ENCODE measurements around the gene STK24.

Gene STK24

DNA sequence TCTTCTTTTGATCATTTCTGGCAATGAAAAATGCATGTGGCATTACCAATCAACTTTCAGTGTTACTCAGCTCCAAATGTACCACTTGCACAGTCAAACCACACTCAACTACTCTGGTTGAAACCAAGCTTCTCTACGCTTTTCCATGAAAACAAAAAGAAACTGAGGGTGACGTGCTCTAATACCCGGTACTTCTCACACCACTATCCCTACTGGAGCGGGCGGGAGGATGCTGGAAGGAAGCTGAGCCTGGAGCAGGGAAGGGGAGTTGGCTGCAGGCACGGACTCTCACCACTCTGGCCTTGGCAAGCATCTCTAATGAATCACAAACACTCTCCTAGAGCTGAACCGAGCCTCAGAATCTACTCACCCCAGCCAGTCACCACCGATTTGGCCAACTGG is 48.2 kb downstream of the STK24 start:
- DNase-seq = no peak

DNA sequence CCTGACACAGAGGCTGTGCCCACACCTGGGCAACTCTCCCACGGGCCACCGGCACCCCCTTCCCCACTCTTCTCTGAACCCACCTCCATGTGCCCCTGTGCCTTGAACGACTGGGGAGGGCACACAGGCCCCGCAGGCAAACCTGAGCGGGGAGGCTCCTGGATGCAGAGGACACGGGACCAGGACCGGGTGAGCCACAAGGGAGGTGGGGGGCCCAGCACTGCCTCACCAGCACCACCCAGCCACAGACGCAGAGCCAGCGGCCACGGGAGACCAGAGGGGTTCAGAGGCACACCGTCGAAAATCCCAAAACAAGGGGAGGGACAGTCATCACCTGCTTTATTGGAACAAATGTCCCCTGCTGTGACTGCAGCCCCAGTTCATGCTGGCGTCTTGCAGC is 49.4 kb downstream of the STK24 start:
- no peak for DNase-seq

DNA sequence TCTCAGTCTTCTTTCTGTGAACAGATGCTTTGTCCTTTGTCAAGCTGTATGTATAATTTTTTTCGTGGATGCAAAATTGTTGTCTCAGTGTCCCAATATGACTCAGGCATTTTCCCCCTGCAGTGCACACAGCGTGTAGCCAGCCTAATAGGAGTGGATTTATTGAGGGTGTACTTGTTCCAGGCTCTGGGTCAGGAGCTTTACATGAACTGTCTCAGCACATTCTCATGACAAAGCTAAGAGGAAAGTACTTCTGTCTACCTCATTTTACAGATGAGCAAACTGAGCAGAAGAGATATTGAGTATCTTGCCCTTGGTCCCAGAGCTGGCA is 50.8 kb downstream of the STK24 start:
- no peak for DNase-seq

DNA sequence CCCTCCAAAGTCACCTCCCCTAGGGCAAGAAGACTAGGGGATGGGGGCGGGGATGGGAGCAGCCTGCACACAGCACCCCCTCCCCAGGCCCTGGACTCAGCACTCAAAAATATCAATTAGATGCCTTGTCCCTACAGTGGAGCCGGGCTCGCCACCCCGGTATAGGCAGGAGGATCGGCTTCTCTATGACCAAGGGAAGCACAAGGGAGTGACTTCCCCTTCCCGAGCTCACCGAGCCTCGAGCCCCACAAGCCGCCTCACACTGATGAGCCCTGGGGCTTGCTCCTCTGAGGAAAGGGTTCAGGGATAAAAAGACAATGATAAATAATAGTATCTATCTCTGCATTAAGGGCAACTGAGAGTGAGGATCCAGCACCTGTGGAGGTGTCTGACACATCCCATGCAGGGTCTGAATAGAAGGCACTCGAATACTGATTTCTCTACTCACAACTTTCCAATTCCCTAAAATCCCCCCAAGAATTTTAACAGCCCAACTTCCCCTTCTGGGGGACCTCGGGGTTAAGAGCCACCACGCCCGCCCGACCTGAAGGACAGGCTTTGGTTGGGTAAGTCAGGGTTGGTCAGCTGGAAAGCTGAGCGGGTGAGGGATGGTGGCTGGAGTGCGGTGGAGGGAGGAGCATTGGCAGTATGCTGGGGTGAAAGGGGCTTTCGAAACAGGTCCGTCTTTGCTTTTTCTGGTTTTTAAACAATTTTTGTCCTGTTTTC is 51.3 kb downstream of the STK24 start:
- no peak for DNase-seq

DNA sequence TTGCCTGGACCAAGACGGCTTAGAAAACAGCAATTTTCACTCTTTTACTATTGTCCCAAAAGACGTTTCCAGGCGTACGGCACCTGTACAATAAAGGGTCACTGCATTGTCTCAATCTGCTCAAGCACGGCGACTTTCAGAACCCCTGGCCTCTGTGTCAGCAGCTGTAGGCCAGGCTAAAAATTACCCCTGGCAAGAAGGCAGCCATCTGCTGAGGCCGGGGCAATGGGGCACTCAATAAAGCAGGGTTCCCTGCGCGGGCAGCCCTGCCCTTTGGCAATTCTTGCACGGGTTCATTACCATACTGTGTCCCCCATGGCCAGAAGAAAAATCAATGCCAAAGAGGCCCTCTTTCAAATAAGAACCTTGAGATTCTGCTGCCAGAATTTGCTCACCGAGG is 52.1 kb downstream of the STK24 start:
- no peak for DNase-seq

DNA sequence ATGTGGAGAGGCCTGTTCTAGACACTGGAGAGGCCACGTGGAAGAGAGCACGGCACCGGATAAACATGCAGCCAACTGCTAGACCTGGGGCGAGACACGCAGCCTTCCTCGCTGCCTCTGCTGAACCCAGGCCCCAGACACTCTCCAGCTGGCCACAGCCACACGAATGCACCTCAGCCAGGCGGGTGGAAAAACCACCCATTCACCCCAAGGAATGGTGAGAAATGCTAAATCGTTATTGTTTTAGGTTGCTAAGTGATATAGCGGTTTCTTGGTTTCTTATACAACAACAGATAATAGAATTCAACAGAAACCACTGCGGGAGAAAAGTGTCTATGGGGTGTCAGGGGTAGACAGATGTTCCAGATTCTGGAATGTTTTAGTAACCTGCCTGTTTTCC is 52.5 kb downstream of the STK24 start:
- no peak for DNase-seq

DNA sequence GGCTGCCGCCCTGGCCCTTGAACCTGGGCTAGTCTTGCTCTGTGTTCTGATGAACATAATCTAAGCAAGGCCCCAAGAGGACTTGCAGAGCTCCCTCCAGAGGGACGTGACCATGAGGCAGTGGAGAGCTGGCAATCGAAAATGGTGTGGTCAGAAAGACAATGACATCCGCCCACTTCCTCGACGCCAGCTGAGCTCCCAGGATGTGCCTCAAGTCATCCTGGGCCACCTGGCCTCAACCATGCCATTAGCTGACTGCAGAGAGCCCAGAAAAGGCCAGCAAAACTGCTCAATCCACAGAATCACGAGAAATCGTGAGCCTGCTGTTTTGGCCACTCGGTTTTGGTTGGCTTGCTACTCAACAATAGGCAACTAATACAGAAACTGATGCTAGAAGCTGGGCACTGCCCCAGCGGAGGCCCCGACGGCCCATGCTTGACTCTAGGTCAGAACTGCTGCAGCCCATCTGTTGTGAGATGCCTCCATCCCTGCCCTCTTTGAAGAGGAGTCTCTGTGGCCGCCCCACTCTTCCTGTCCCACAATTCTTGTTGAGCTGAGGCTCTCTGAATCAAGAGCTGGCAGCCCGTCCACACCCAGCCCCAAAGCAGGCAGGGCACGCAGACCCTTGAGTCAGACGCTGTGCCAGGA is 53.3 kb downstream of the STK24 start:
- DNase-seq = no peak

DNA sequence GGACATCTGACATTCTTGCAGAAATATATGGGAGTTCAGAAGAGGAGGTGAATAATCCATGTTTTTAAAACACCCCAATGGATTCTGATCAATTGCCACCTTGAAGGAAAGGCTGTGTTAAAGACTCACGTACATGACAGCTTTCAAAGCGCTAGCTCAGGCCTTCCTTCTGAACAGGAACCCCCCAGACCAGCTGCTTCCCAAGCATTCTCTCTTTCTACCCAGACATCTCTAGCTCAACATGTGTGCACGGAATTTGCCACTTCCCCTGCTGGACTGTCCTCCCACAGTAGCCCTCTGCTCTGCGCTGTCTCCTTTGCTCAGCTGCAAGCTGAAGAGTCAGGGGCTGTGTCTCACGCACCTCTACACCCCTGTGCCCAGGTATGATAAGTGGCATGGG is 54.5 kb downstream of the STK24 start:
- no peak for DNase-seq

DNA sequence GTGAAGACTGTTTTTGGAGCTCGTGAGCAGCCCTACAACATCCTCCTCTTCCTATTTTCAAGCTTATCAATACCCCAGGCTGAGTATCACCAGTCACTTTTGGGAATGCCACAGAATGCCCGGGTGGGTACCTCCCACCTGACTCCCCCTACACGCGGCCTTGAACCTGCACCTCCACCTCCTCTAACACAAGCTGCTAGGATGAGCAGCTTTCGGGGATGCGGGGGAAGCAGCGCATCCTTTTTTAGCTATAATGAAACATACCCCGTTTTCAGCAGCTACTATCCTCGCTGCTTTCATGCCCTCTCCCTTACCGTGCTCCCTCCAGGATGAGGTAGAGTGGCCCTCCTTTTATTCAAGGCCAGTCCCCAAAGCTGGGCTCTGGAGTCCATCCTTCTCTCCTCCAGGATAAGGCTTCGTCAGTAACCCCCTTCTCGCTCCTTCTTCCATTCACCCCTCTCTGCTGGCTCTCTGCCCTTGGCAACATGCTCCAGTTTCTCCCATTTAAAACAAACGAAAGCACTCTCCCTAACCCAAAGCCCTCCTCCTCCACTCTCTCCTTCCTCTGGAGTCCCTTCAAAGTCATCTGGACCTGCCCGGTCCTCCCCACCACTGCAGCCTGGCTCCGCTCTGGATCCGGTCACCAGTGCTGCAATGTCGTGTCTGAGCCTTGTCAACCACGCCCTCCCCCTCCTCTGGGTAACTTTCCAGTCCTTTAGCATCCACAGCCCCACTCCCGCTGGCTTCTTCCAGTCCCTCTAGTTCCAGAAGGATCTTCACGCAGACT is 55.3 kb downstream of the STK24 start:
- no peak for DNase-seq

DNA sequence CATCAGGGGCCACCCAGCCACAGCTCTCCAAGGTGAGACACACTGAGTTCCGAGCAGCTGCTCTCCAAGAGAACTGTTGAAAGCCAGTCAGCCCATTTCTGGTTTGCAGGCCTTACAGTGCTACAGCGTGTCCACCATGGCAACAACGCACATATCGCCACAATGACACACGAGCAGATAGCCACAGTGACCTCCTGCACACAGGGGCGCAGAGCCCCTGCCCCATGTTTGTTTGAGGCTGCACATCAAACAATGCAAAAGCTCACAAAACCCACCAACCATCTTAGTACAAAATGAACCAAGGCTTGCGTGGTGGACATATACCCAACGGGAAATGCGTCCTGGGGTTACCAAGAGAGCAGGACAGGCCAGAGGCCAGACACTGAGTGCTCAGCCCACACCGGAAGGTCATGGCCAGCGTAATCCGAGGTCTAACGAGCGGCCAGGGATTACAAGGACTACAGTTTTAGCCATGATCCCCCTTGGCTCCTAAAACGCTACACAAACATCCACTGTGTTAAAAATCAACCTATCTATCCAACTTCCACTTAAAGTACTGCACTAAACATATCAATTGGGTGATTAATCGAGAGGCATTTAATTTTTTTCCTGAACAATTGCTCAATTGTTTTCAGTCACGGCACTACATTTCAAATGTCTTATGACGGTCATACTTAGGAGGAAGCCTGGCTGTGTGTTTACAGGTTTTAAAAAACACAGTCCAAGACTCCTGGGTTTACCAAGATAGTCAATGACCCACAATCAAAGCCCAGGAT is 56.0 kb downstream of the STK24 start:
- DNase-seq = no peak

DNA sequence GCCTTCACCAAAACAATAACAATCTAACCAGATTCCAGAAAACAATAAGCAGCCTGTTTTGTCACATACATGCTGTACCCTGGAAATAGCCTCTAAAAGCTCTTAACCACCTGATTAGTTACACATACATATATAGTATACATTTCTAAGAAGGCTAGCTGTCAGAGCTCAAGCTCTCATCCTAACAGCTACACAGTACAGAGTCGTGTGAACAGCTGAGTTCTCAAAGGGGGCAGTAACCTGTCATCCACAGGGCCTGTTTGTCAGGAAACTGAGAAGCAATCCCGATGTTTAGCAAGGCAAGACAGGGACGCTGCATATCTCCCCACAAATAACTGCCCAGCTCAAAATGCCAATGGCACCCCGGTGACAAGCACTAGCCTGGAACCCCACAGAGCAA is 56.9 kb downstream of the STK24 start:
- no peak for DNase-seq

DNA sequence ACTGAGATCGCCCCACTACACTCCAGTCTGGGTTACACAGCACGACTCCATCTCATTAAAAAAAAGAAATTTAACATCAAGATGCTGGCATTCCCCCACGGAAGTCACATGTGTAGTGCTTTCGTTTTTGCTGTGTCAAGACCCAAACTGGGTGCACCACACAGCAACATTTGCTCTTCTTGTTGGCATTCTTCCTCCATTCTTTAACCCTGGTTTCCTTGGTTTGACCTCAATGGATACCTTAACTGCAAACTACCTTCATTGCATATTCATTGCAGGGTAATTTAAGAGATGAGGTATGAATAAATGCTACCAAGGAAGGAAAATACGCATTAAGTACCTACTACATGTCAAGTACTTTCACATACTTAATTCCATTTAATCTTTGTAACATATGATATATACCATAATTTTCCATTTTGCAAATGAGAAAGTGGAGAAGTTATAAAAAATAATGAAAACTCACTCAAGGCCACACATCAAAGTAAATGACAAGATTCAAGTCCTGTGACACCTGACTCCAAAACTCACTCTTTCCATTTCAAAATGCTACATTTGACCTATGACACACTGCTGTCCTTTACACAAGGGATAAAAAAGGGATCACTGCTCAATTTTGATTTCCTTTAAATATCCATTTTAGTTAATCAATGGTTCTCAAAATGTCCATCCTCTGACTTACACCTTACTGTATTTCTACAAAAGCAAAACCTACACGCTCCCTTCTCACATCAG is 59.2 kb downstream of the STK24 start:
- no peak for DNase-seq

DNA sequence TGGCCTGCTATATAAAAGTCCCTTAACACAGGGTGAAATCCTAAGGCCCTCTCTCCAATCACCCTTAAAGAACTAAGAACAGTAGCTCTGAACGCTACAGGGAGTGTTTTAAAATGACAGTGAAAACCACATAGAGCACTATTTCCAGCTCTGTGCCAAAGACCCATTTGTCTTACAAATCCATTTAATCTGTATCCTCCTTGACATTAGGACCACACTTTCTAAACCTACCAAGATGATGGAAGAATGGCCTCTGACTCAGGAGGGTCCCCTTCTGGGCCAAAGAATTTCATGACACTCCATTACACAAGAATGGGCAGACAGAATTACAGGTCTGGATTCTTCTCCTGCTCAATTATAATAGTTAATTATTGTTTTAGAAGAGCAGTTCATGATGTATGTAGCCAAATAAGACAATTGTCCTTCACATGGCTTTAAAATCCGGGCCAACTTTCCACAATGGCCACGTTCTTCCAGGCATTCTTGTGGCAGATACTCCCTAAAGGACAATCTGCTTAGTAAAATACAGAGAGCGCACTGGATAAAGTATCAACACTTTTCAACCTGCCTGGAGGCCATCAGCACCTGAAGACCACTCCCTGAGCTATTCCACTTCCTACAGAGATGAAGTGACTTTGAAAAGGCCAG is 61.0 kb downstream of the STK24 start:
- no peak for DNase-seq

DNA sequence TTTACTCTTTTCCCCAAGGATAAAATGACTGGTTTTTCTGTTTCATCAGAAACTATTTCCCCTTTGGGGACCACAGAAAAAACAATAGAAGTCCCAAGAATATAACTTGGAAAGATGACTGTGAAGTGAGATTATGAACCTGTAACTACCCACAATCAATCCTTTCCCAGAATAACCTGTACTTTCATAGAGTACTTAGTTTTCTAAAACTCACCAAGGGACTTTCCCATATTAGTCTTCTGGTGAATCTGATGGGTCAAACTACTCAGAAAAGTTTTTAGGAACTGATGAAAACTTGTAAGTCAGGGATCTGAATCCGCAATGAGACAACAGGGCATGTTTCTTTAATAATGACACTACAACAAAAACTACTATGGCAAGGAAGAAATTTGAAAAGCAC is 62.6 kb downstream of the STK24 start:
- no peak for DNase-seq

DNA sequence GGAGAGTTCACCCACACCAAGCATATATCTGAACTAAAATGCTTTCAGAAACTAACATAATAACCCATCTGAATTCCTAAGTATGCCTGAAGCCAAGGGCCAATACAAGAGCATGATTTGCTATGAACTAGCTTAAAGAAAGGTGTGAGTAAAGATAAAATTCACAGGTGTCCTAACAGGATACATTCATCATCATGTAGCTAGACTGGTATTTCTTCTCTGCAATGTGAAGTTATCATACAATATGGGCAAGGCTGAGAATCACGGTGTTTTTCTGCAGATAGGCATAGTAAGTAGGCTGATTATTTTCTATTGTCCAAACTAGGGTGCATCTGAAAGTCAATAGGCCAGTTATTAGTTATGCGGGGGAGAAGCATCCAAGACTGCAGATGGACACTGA is 63.1 kb downstream of the STK24 start:
- no peak for DNase-seq

DNA sequence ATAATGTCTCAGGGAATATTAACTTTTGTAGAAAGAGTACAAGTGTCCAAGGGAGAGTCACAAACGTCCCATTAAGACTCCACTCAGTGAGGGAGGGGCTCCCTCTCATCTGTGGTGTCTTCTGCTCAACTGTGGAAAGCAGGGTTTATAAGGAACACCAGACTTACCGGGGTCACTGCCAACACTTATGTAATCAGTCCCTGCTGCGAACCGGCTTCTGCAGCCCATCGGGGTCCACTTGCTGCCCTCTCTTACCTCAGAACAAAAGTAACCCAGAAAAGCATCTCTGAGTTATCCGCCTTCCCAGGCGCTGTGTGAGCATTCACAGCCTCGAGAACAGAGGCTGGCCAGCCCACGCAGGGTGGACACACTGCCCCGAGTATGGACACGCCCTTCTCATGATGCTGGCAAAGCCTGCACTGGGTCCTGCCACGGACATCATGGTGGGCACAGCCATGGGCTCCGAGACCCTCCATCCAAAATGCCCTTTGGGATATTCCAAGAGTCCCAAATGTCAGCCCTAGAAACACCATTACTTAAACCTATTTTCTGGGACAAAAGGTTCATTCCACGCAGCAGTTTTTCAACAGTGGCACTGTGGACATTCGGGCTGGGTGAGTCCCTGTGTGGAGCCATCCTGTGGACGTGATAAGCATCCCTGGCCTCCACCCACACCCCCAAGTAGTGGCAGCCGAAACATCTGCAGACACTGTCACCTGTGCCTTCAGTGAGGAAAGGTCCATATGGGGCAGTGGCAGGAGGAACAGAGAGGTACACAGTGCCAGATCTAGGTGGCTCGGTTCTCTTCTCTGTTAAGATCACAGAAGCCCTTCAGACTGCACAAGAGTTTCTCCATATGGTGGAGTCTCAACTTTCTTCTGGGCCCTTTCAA is 63.9 kb downstream of the STK24 start:
- no peak for DNase-seq

DNA sequence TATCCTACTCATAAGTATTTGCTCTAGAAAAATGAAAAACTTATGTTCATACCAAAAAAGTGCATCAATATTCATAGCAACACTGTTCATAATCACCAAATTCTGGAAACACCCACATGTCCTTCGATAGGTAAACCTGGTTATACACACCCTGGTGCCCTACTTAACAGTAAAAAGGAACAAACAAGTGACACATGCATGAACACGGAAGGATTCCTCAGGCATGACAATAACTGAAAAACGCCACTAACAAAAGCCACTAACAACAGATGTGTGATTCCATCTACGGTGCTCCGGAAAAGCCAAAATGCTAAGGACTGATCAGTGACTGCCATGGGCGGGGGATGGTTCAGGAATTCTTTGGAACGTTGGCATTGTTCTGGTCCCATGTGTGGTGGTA is 65.5 kb downstream of the STK24 start:
- DNase-seq = no peak

DNA sequence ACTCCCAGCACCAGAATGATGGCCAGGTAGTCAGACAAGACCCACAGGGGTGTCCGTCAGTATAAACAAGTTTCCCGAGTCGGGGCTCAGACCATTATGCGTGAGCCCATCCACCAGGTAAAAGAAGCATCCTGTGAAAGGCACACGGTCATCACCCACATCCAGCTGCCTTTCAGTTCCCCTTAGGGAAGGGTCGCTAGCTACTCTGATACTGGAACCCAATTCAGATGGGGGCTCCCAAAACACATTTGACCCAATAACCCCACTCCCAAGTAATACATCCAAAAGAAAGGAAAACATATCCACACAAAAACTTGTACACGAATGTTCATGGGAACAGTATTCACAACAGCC is 66.8 kb downstream of the STK24 start:
- no peak for DNase-seq

DNA sequence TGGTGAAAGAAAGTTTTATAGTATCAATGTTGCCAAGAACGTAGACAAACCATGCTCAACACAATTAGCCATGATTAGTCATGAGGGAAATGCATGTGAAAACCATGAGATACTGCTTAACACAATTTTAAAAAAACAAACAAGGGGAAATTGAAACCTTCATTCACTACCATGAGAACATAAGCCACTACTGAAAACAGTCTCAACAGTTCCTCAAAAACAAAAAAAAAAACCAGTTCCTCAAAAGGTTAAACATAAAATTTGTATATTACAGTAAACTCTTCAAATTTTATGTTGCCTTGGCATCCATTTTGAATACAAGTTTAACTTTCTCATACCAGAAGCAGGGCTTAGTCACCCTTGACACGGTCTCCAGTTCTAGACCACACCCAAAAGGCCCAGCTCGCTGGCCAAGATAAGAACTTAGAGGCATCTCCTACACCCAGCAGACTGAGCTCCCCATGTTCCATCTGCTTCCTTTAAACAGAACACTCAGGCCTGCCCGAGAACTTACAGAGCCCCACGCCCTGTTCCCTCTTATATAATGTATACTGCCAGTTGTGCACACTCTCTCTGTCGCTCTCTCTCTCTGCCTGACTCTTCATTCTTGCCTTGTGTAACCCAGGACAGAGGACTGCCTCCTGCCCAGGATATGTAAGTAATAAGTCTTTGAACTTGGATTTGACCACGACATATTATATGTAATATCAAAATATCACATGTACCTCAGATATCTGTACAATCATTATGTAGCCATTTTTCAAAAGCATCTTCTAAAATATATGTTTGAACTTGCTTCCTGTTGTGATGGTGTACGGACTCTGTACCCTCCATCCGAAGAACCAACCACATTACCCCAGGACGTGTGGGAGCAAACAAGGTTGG is 67.4 kb downstream of the STK24 start:
- DNase-seq = no peak

DNA sequence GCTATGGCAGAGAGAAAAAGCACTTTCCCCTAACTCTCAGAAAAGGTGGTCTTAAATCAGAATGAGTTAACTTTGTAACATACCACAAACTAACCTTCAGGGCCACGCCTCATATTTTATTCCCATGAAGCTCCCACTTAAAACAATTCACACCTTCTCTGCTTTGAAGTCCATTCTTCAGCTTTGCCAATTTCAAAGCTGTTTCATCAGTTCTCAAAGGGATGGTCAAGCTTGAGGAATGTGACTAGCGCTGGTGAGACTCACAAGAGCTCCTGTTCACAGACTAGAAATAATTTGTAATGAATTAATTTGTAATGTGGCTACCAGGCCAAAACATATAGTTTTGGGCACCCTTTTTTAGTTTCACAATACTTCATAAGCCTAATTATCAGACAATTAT is 68.2 kb downstream of the STK24 start:
- no peak for DNase-seq

Measured in DMS53 (cell line).